ENCODE measurements around the gene LGI2.

The LGI2 gene

GRCh38 chr4:24979554-24979953 lies 51.2 kb downstream of the LGI2 start:
- H3K4me3 ChIP-seq (ENCODE audit: low read depth, low read length): no peak overlapping the region
- DNase-seq (ENCODE audit: low read depth, low spot score): no peak
- in situ Hi-C loops (cut with HindIII; ENCODE audit: low sequenced_read_pairs): no loop called here
- no peak for TF ChIP-seq CTCF (IDR thresholded peaks at IDR 0.05; ENCODE audit: low read depth, low read length)

GRCh38 chr4:24978291-24979075 lies 52.3 kb downstream of the LGI2 start:
- H3K4me3 ChIP-seq (ENCODE audit: low read depth, low read length): no peak overlapping the region
- no peak for TF ChIP-seq CTCF (IDR thresholded peaks at IDR 0.05; ENCODE audit: low read depth, low read length)
- no peak for DNase-seq (ENCODE audit: low read depth, low spot score)
- in situ Hi-C loops (cut with HindIII; ENCODE audit: low sequenced_read_pairs): no loop called here

- DNase-seq (ENCODE audit: low read depth, low spot score): no peak
- in situ Hi-C loops (cut with HindIII; ENCODE audit: low sequenced_read_pairs): no loop called here
- H3K4me3 ChIP-seq (ENCODE audit: low read depth, low read length): no peak overlapping the region
- no peak for TF ChIP-seq CTCF (IDR thresholded peaks at IDR 0.05; ENCODE audit: low read depth, low read length)
Observed at GRCh38 chr4:24975510-24975909, 55.2 kb downstream of the LGI2 start.

GRCh38 chr4:24973747-24974601 lies 56.8 kb downstream of the LGI2 start:
- TF ChIP-seq CTCF (IDR thresholded peaks at IDR 0.05; ENCODE audit: low read depth, low read length): no peak
- in situ Hi-C loops (cut with HindIII; ENCODE audit: low sequenced_read_pairs): no loop called here
- no peak for DNase-seq (ENCODE audit: low read depth, low spot score)
- H3K4me3 ChIP-seq (ENCODE audit: low read depth, low read length): no peak overlapping the region

- no peak for DNase-seq (ENCODE audit: low read depth, low spot score)
- TF ChIP-seq CTCF (IDR thresholded peaks at IDR 0.05; ENCODE audit: low read depth, low read length): no peak
- H3K4me3 ChIP-seq (ENCODE audit: low read depth, low read length): no peak overlapping the region
- in situ Hi-C loops (cut with HindIII; ENCODE audit: low sequenced_read_pairs): no loop called here
Observed at GRCh38 chr4:24973404-24973746, 57.4 kb downstream of the LGI2 start.

- TF ChIP-seq CTCF (IDR thresholded peaks at IDR 0.05; ENCODE audit: low read depth, low read length): no peak
- DNase-seq (ENCODE audit: low read depth, low spot score): no peak
- in situ Hi-C loops (cut with HindIII; ENCODE audit: low sequenced_read_pairs): no loop called here
- H3K4me3 ChIP-seq (ENCODE audit: low read depth, low read length): no peak overlapping the region
Observed at GRCh38 chr4:24971192-24971591, 59.6 kb downstream of the LGI2 start.
